KOPT-K1 (cell line): ENCODE data around the gene DPP9.

ENCODE experiments used
- H3K27ac ChIP-seq: fragments of 200-600 bp; sonication (generic); 2 replicates; pipeline ENCODE4 v1.5.1; 2016; ENCODE audit warnings: antibody characterized with exemption, mild to moderate bottlenecking, low read depth, low read length; ENCODE audit not compliant: poor library complexity, severe bottlenecking
- H3K36me3 ChIP-seq: fragments of 200-600 bp; sonication (generic); 2 replicates; pipeline ENCODE4 v1.5.1; 2017; ENCODE audit warnings: antibody characterized with exemption, mild to moderate bottlenecking, low read length, moderate library complexity; ENCODE audit not compliant: insufficient read depth
- H3K9me3 ChIP-seq: fragments of 200-600 bp; sonication (generic); 2 replicates; pipeline ENCODE4 v1.5.1; 2017; ENCODE audit warnings: antibody characterized with exemption, low read length, mild to moderate bottlenecking; ENCODE audit not compliant: insufficient read depth, poor library complexity, severe bottlenecking

Gene DPP9

GRCh38 chr19:4723595-4724514 is at the start of gene DPP9:
DPP9 (minus strand) TSS chr19:4723842; CDS start chr19:4719906, 3,936 bp downstream.
- H3K27ac ChIP-seq: peak within 1 kb of the TSS; percentile 83
- peaks cover 29% of the 10 kb centered on the region for H3K36me3 ChIP-seq

GRCh38 chr19:4773047-4773640 is 49.5 kb upstream of the DPP9 start:
- H3K9me3 ChIP-seq: no peaks in the 10 kb centered on the region
- H3K36me3 ChIP-seq: no peaks in the 10 kb centered on the region
- H3K27ac ChIP-seq: no peak overlapping the region

More at GRCh38 chr19:4723595-4724514, at the start of gene DPP9:
- H3K9me3 ChIP-seq: no peaks in the 10 kb centered on the region

- no peak overlapping the region for H3K27ac ChIP-seq
- H3K9me3 ChIP-seq: no peaks in the 10 kb centered on the region
- H3K36me3 ChIP-seq: no peaks in the 10 kb centered on the region
These were observed 48.9 kb upstream of the DPP9 start for GRCh38 chr19:4772566-4772965.

- Histone ChIP-seq H3K9me3 (no peaks in the 10 kb centered on the region), H3K36me3 (no peaks in the 10 kb centered on the region), H3K27ac (no peak overlapping the region)
These were observed 45.5 kb upstream of the DPP9 start for GRCh38 chr19:4768934-4769777.

- Histone ChIP-seq H3K9me3 (no peaks in the 10 kb centered on the region), H3K36me3 (no peaks in the 10 kb centered on the region), H3K27ac (no peak overlapping the region)
These were observed 40.7 kb upstream of the DPP9 start for GRCh38 chr19:4764393-4764660.

GRCh38 chr19:4763021-4763420 is 39.4 kb upstream of the DPP9 start:
- Histone ChIP-seq H3K36me3 (no peaks in the 10 kb centered on the region), H3K27ac (no peak overlapping the region), H3K9me3 (no peaks in the 10 kb centered on the region)

- H3K36me3 ChIP-seq: no peaks in the 10 kb centered on the region
- H3K27ac ChIP-seq: no peak overlapping the region
- H3K9me3 ChIP-seq: no peaks in the 10 kb centered on the region
These were observed 36.6 kb upstream of the DPP9 start for GRCh38 chr19:4760285-4760650.

- no peaks in the 10 kb centered on the region for H3K9me3 ChIP-seq
- no peaks in the 10 kb centered on the region for H3K36me3 ChIP-seq
- H3K27ac ChIP-seq: no peak overlapping the region
These were observed 36.0 kb upstream of the DPP9 start for GRCh38 chr19:4759388-4760284.

GRCh38 chr19:4758659-4759058 is 35.0 kb upstream of the DPP9 start:
- H3K27ac ChIP-seq: no peak overlapping the region
- no peaks in the 10 kb centered on the region for H3K36me3 ChIP-seq
- no peaks in the 10 kb centered on the region for H3K9me3 ChIP-seq

GRCh38 chr19:4758082-4758481 is 34.4 kb upstream of the DPP9 start:
- H3K36me3 ChIP-seq: no peaks in the 10 kb centered on the region
- H3K27ac ChIP-seq: no peak overlapping the region
- H3K9me3 ChIP-seq: no peaks in the 10 kb centered on the region

GRCh38 chr19:4755459-4755858 is 31.8 kb upstream of the DPP9 start:
- H3K27ac ChIP-seq: no peak overlapping the region
- H3K36me3 ChIP-seq: no peaks in the 10 kb centered on the region
- no peaks in the 10 kb centered on the region for H3K9me3 ChIP-seq

GRCh38 chr19:4754248-4754647 is 30.6 kb upstream of the DPP9 start:
- no peaks in the 10 kb centered on the region for H3K9me3 ChIP-seq
- H3K27ac ChIP-seq: no peak overlapping the region
- no peaks in the 10 kb centered on the region for H3K36me3 ChIP-seq

GRCh38 chr19:4749870-4750590 is 26.4 kb upstream of the DPP9 start:
- no peak overlapping the region for H3K27ac ChIP-seq

GRCh38 chr19:4748589-4748988 is 24.9 kb upstream of the DPP9 start:
- Histone ChIP-seq H3K27ac (no peak overlapping the region), H3K9me3 (no peaks in the 10 kb centered on the region)

More at GRCh38 chr19:4749870-4750590, 26.4 kb upstream of the DPP9 start:
- H3K9me3 ChIP-seq: no peaks in the 10 kb centered on the region
- H3K36me3 ChIP-seq: no peaks in the 10 kb centered on the region

More at GRCh38 chr19:4748589-4748988, 24.9 kb upstream of the DPP9 start:
- no peaks in the 10 kb centered on the region for H3K36me3 ChIP-seq
